Parathyroid adenoma (tissue), 2 donors: Measurements from ENCODE around the gene CLEC18B.
A peak's percentile ranks its signal among the peaks of the same experiment; 100 is the strongest.
"Not testable (repeated sequence)": the region's sequence is repeated elsewhere in the genome, so short reads cannot be mapped to it uniquely, and the experiment has no call there.

Experiments used
- H2AFZ ChIP-seq: fragments of 300-600 bp; sonication (generic); one replicate; pipeline ENCODE4 v1.7.0; 2017; ENCODE audit warnings: antibody characterized with exemption, mild to moderate bottlenecking
- H3K27ac ChIP-seq: fragments of 300-600 bp; sonication (generic); one replicate; pipeline ENCODE4 v1.7.0; 2017
- H3K27me3 ChIP-seq: fragments of 300-600 bp; sonication (generic); one replicate; pipeline ENCODE4 v1.7.0; 2017; ENCODE audit warnings: low read length; ENCODE audit not compliant: control insufficient read depth, insufficient read depth
- H3K36me3 ChIP-seq: fragments of 300-600 bp; sonication (generic); one replicate; pipeline ENCODE4 v1.7.0; 2017; ENCODE audit warnings: low read length; ENCODE audit not compliant: control insufficient read depth, insufficient read depth
- H3K4me1 ChIP-seq: fragments of 300-600 bp; sonication (generic); one replicate; pipeline ENCODE4 v1.7.0; 2017; ENCODE audit warnings: control low read depth
- H3K4me2 ChIP-seq: fragments of 300-600 bp; sonication (generic); one replicate; pipeline ENCODE4 v1.7.0; 2017; ENCODE audit warnings: low read length
- H3K4me3 ChIP-seq: fragments of 300-600 bp; sonication (generic); one replicate; pipeline ENCODE4 v1.7.0; 2017; ENCODE audit warnings: low read depth, low read length
- H3K79me2 ChIP-seq: fragments of 300-600 bp; sonication (generic); one replicate; pipeline ENCODE4 v1.7.0; 2017; ENCODE audit warnings: control low read depth
- H3K9ac ChIP-seq: fragments of 300-600 bp; sonication (generic); one replicate; pipeline ENCODE4 v1.7.0; 2017; ENCODE audit warnings: mild to moderate bottlenecking
- H3K9me3 ChIP-seq: fragments of 300-600 bp; sonication (generic); one replicate; pipeline ENCODE4 v1.7.0; 2017; ENCODE audit warnings: low read length; ENCODE audit not compliant: control insufficient read depth
- donor health status: primary hyperparathyroidism.

The CLEC18B gene

GRCh38 chr16:74404148-74404933, 16.9 kb downstream of the CLEC18B start:
- not testable (repeated sequence) for H3K4me1 ChIP-seq, H3K36me3 ChIP-seq, H3K4me3 ChIP-seq, H3K4me2 ChIP-seq, H3K9ac ChIP-seq, H2AFZ ChIP-seq, H3K9me3 ChIP-seq, H3K79me2 ChIP-seq, H3K27ac ChIP-seq, H3K27me3 ChIP-seq

DNA sequence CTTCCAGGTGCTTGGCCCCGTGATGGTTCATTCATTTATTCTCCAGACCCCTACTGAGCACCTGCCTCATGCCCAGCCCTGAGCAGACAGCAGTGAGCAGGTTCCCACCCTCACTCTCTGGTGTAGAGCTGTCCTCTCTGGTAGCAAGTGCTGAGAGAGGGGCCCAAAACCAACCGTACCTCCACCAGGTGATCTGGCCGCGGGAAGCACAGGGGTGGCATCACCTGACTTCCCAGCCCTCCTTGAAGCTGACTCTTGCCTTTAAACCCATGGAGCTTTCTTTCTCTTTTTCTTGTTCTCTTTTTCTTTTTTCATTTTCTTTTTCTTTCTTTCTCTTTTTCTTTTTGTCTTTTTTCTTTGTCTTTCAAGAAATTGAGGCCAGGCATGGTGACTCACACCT, 21.0 kb downstream of the CLEC18B start:
- not testable (repeated sequence) for H3K36me3 ChIP-seq, H3K27ac ChIP-seq, H3K4me1 ChIP-seq, H3K79me2 ChIP-seq, H3K4me3 ChIP-seq, H3K27me3 ChIP-seq, H3K9ac ChIP-seq, H2AFZ ChIP-seq, H3K9me3 ChIP-seq, H3K4me2 ChIP-seq

- H3K36me3 ChIP-seq, H3K79me2 ChIP-seq, H3K4me3 ChIP-seq, H3K4me1 ChIP-seq, H3K9me3 ChIP-seq, H3K27me3 ChIP-seq, H3K27ac ChIP-seq, H3K9ac ChIP-seq, H3K4me2 ChIP-seq: not testable (repeated sequence)
- peak overlapping the region; percentile 61 for H2AFZ ChIP-seq
These were observed 22.9 kb downstream of the CLEC18B start for GRCh38 chr16:74398212-74398895.

DNA sequence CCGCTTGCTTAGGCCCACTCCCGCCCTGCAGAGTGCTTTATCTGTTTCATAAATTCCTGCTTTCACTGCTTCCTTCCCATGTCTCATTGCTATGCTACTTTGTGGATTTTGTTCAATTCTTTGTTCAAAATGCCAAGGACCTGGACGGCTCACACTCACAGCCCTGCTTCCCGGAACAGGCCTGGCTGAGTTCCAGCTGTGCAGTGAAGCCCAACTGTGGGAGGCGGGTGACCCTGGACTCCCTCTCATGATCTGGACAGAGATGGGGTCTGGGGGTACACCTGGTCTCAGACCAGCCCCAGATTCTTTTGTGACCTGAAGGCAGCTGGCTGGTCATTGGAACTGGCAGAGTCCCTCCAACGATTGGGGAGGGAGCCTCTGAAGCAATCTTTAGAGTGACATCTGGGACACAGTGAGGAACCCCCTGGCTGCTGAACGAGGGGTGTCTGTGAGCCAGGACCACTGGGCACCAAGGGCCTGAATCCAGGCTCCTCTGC, 24.7 kb downstream of the CLEC18B start:
- not testable (repeated sequence) for H3K36me3 ChIP-seq, H3K27ac ChIP-seq, H3K9me3 ChIP-seq, H3K4me2 ChIP-seq, H3K79me2 ChIP-seq, H3K4me3 ChIP-seq, H3K4me1 ChIP-seq, H3K9ac ChIP-seq, H2AFZ ChIP-seq, H3K27me3 ChIP-seq

GRCh38 chr16:74394604-74395003, 26.7 kb downstream of the CLEC18B start:
- H2AFZ ChIP-seq, H3K4me1 ChIP-seq, H3K27me3 ChIP-seq, H3K9ac ChIP-seq, H3K4me2 ChIP-seq, H3K79me2 ChIP-seq, H3K9me3 ChIP-seq, H3K27ac ChIP-seq, H3K4me3 ChIP-seq, H3K36me3 ChIP-seq: not testable (repeated sequence)

DNA sequence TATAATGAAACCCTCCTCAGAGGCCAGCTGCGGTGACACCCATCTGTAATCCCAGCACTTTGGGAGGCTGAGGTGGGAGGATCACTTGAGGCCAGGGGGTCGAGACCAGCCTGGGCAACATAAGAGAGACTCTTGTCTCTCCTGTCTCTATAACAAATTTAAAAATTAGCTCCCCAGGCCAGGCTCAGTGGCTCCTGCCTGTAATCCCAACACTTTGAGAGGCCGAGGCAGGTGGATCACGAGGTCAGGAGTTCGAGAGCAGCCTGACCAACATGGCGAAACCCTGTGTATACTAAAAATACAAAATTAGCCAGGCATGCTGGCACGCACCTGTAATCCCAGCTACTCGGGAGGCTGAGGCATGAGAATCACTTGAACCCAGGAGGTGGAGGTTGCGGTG, 27.1 kb downstream of the CLEC18B start:
- not testable (repeated sequence) for H2AFZ ChIP-seq, H3K79me2 ChIP-seq, H3K27me3 ChIP-seq, H3K9ac ChIP-seq, H3K4me1 ChIP-seq, H3K36me3 ChIP-seq, H3K4me2 ChIP-seq, H3K27ac ChIP-seq, H3K9me3 ChIP-seq, H3K4me3 ChIP-seq

DNA sequence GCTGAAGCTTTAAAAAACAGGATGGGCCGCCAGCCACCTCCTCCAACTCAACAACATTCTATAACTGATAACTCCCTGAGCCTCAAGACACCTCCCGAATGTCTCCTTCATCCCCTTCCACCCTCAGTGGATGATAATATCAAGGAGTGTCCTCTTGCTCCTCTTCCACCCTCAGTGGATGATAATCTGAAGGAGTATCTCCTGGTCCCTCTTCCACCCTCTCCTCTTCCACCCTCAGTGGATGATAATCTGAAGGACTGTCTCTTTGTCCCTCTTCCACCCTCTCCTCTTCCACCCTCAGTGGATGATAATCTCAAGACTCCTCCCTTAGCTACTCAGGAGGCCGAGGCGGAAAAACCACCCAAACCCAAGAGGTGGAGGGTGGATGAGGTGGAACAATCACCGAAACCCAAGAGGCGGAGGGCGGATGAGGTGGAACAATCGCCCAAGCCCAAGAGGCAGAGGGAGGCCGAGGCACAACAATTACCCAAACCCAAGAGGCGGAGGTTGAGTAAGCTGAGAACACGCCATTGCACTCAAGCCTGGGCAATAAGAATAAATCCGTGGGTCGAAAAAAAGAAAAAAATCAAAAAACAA, 29.7 kb downstream of the CLEC18B start:
- H3K27me3 ChIP-seq, H3K4me1 ChIP-seq: not testable (repeated sequence)

GRCh38 chr16:74382339-74383034, 38.8 kb downstream of the CLEC18B start:
- H3K27ac ChIP-seq, H3K4me2 ChIP-seq, H2AFZ ChIP-seq, H3K4me1 ChIP-seq, H3K9me3 ChIP-seq, H3K4me3 ChIP-seq, H3K9ac ChIP-seq, H3K27me3 ChIP-seq, H3K36me3 ChIP-seq, H3K79me2 ChIP-seq: not testable (repeated sequence)

More for the DNA sequence above, 29.7 kb downstream of the CLEC18B start:
- H3K4me2 ChIP-seq, H3K27ac ChIP-seq, H3K36me3 ChIP-seq, H3K79me2 ChIP-seq, H2AFZ ChIP-seq, H3K4me3 ChIP-seq, H3K9ac ChIP-seq, H3K9me3 ChIP-seq: not testable (repeated sequence)

- H3K9ac ChIP-seq, H3K4me1 ChIP-seq, H3K4me3 ChIP-seq, H2AFZ ChIP-seq, H3K27ac ChIP-seq, H3K36me3 ChIP-seq, H3K79me2 ChIP-seq, H3K9me3 ChIP-seq, H3K27me3 ChIP-seq, H3K4me2 ChIP-seq: not testable (repeated sequence)
These were observed 47.5 kb downstream of the CLEC18B start for GRCh38 chr16:74373847-74374184.
